K562 (cell line): ENCODE measurements around the gene SMAD7. TPM values are rescaled to one million over a fixed set of nuclear protein-coding genes. Genes with fewer than 3 reads are reported as not detected.

Source experiments
- ATAC-seq: fragments of 200-7000 bp; cut with Tn5 transposase; 3 replicates; pipeline ENCODE4 v1.9.1; 2020; ENCODE audit warnings: moderate library complexity
- BruUV-seq: library from RNA; stranded (reverse); fragments of 400-500 nt; replicated peaks from 2 replicates; lab custom pipeline; 2021; lab: Mats Ljungman, UMichigan
- CTCF ChIA-PET: fragments of 300-600 bp; formaldehyde crosslinking; extraction: SDS; loops from one replicate; lab custom pipeline; 2021; ENCODE audit warnings: low intra/inter-chr PET ratio; lab: Yijun Ruan, JAX
- POLR2A ChIA-PET: fragments of 300-600, 350-650 bp; sonication (Branson Sonifier 250); formaldehyde crosslinking; extraction: SDS; loops from one replicate; lab custom pipeline; 2021; ENCODE audit warnings: antibody characterized with exemption, inconsistent platforms; lab: Yijun Ruan, JAX
- DNase-seq, 4 experiments: peaks; one replicate each; pipeline versions ENCODE4 v3.0.0 to v3.0.0-alpha.2; 2011 to 2018; ENCODE audit warnings: low spot score in 3 of 4, mixed read lengths in 3 of 4; ENCODE audit errors: extremely low read depth in 1 of 4
- FAIRE-seq: peaks from 2 replicates; lab custom pipeline; 2011; peaks lifted over from hg19 to GRCh38; lab: Jason Lieb, UNC
- H2AFZ ChIP-seq: 2 replicates; pipeline ENCODE4 v1.6.0; 2011; ENCODE audit warnings: low read depth, low read length, control low read depth, inconsistent platforms
- H3K27ac ChIP-seq: fragments of 200-600 bp; 3 replicates; pipeline ENCODE4 v1.8.0; 2011; ENCODE audit warnings: low read depth, mild to moderate bottlenecking, control low read depth, inconsistent platforms, low read length, moderate library complexity, mixed read lengths; ENCODE audit errors: extremely low read depth
- H3K27me3 ChIP-seq, 2 experiments: fragments of 300-600 bp in 1 of 2; 2 replicates in 1 of 2; 3 replicates in 1 of 2; pipeline versions ENCODE4 v1.6.0 to v1.8.0; 2011; ENCODE audit warnings: inconsistent platforms in 2 of 2, low read length in 2 of 2, mild to moderate bottlenecking in 1 of 2, mixed read lengths in 1 of 2, moderate library complexity in 1 of 2; ENCODE audit not compliant: control insufficient read depth in 2 of 2, insufficient read depth in 2 of 2
- H3K36me3 ChIP-seq: fragments of 300-600 bp; 3 replicates; pipeline ENCODE4 v1.8.0; 2011; ENCODE audit warnings: mild to moderate bottlenecking, low read length, inconsistent platforms; ENCODE audit not compliant: control insufficient read depth, insufficient read depth
- H3K4me1 ChIP-seq, 2 experiments: fragments of 200-600 bp in 1 of 2; replicated peaks in 1 of 2; 2 replicates in 1 of 2; 3 replicates in 1 of 2; pipeline versions ENCODE4 v1.5.1 to v1.8.0; 2011; ENCODE audit warnings: inconsistent platforms in 2 of 2, low read length in 2 of 2, mild to moderate bottlenecking in 1 of 2, mixed read lengths in 1 of 2, moderate library complexity in 1 of 2; ENCODE audit not compliant: control insufficient read depth in 2 of 2, insufficient read depth in 2 of 2
- H3K4me2 ChIP-seq: 2 replicates; pipeline ENCODE4 v1.6.1; 2011; ENCODE audit warnings: low read length, control low read depth, inconsistent platforms, mixed read lengths; ENCODE audit not compliant: insufficient read depth
- H3K4me3 ChIP-seq: fragments of 200-600 bp; sonication (generic), shearing (Covaris generic); 2 replicates; pipeline ENCODE4 v1.5.1; 2016; ENCODE audit warnings: control low read depth, inconsistent platforms
- H3K79me2 ChIP-seq: fragments of 200-600 bp; 3 replicates; pipeline ENCODE4 v1.8.0; 2011; ENCODE audit warnings: low read length, inconsistent platforms; ENCODE audit not compliant: control insufficient read depth, insufficient read depth
- H3K9ac ChIP-seq, 2 experiments: 2 replicates each; pipeline versions ENCODE4 v1.6.0 to v1.6.1; 2011; ENCODE audit warnings: low read depth in 2 of 2, low read length in 2 of 2, control low read depth in 1 of 2, inconsistent platforms in 1 of 2, mild to moderate bottlenecking in 1 of 2, mixed read lengths in 1 of 2; ENCODE audit not compliant: insufficient read depth in 1 of 2
- H3K9me1 ChIP-seq: one replicate; pipeline ENCODE4 v1.6.0; 2011; ENCODE audit warnings: inconsistent platforms, mild to moderate bottlenecking, low read length, moderate library complexity; ENCODE audit not compliant: control insufficient read depth, insufficient read depth
- H3K9me3 ChIP-seq: replicated peaks from 2 replicates; pipeline ENCODE4 v1.5.1; 2011; ENCODE audit warnings: low read depth, low read length, inconsistent platforms; ENCODE audit not compliant: control insufficient read depth, insufficient read depth
- H4K20me1 ChIP-seq: replicated peaks from 2 replicates; pipeline ENCODE4 v1.6.1; 2011; ENCODE audit warnings: low read length, inconsistent platforms, mixed read lengths; ENCODE audit not compliant: control insufficient read depth, insufficient read depth
- ATF1 ChIP-seq, 2 experiments: fragments of 450-650 bp in 1 of 2; IDR thresholded peaks; 2 replicates each; pipeline ENCODE4 v1.6.1; 2016; ENCODE audit warnings: missing compliant biosample characterization in 1 of 2, missing genetic modification characterization in 1 of 2
- CBFA2T3 ChIP-seq: fragments of 450-650 bp; IDR thresholded peaks from 2 replicates; pipeline ENCODE4 v1.6.1; 2017
- CREM ChIP-seq: IDR thresholded peaks from 2 replicates; pipeline ENCODE4 v1.6.1; 2014; ENCODE audit warnings: antibody characterized with exemption, low read depth
- HMGN3 ChIP-seq: IDR thresholded peaks from 2 replicates; pipeline ENCODE4 v1.6.1; 2011; ENCODE audit warnings: borderline replicate concordance, low read depth, mild to moderate bottlenecking, mixed read lengths, low read length; ENCODE audit not compliant: insufficient read length; ENCODE audit errors: extremely low read depth
- MEIS2 ChIP-seq: fragments of 450-650 bp; IDR thresholded peaks from 2 replicates; pipeline ENCODE4 v1.6.1; 2014; ENCODE audit warnings: mild to moderate bottlenecking; ENCODE audit not compliant: partially characterized antibody
- PHB2 ChIP-seq: fragments of 450-650 bp; IDR thresholded peaks from 2 replicates; pipeline ENCODE4 v1.6.1; 2017; ENCODE audit warnings: low read depth
- POLR2G ChIP-seq: fragments of 200-400 bp; formaldehyde crosslinking; IDR thresholded peaks from 2 replicates; pipeline ENCODE4 v1.6.1; 2017; ENCODE audit warnings: low read depth, mild to moderate bottlenecking, antibody characterized with exemption, low read length, moderate library complexity
- RBBP5 ChIP-seq: fragments of 200-600 bp; sonication (generic); IDR thresholded peaks from 2 replicates; pipeline ENCODE4 v1.6.1; 2012; ENCODE audit warnings: borderline replicate concordance, mild to moderate bottlenecking, low read length, control low read depth, inconsistent platforms; ENCODE audit not compliant: insufficient read depth, poor library complexity, severe bottlenecking
- RBM15 ChIP-seq: fragments of 200-400 bp; formaldehyde crosslinking; IDR thresholded peaks from 2 replicates; pipeline ENCODE4 v1.6.1; 2018; ENCODE audit warnings: mild to moderate bottlenecking, low read length, moderate library complexity; ENCODE audit not compliant: insufficient read depth
- SMAD4 ChIP-seq: fragments of 250-450 bp; sonication (Bioruptor Pico); conservative IDR thresholded peaks from 2 replicates; pipeline ENCODE4 v1.8.0; 2021; ENCODE audit warnings: inconsistent platforms, mild to moderate bottlenecking, moderate library complexity
- SMARCA5 ChIP-seq: fragments of 450-650 bp; IDR thresholded peaks from 2 replicates; pipeline ENCODE4 v1.6.1; 2016
- SOX6 ChIP-seq: fragments of 450-650 bp; IDR thresholded peaks from 2 replicates; pipeline ENCODE4 v1.6.1; 2014; ENCODE audit warnings: mild to moderate bottlenecking
- SUPT5H ChIP-seq: fragments of 450-650 bp; IDR thresholded peaks from 2 replicates; pipeline ENCODE4 v1.6.1; 2016
- TBL1XR1 ChIP-seq, 2 experiments: IDR thresholded peaks; 2 replicates each; pipeline ENCODE4 v1.6.1; 2012; ENCODE audit warnings: improper control_type of control experiment in 2 of 2, low read length in 2 of 2, mild to moderate bottlenecking in 1 of 2
- UBTF ChIP-seq, 2 experiments: IDR thresholded peaks; 2 replicates each; pipeline ENCODE4 v1.6.1; 2012; ENCODE audit warnings: improper control_type of control experiment in 2 of 2, low read depth in 2 of 2, low read length in 2 of 2, borderline replicate concordance in 1 of 2
- WGBS: fragments of 100-300 bp; shearing (Covaris generic); methylation state at CpG from one replicate; pipeline ENCODE4 v1.1.6; 2016; ENCODE audit warnings: low coverage, mixed read lengths; ENCODE audit not compliant: insufficient coverage; ENCODE audit errors: missing lambda C conversion rate; 5-methylcytosine and 5-hydroxymethylcytosine counted together
- in situ Hi-C: fragments of 300-500 bp; cut with MboI; formaldehyde crosslinking; loops from 4 replicates; pipeline ENCODE4 v1.15.0; 2018; ENCODE audit warnings: inconsistent platforms, mixed read lengths
- intact Hi-C: fragments of 100-400 bp; cut with micrococcal nuclease; formaldehyde crosslinking; loops from 2 replicates; pipeline ENCODE4 v1.14.2; 2022
- polyA plus RNA-seq, 8 experiments: library from polyadenylated mRNA; depleted of rRNA in 4 of 8; stranded (reverse) in 5 of 8; unstranded in 3 of 8; fragments of >200 nt; fragmentation: Nextera tagmentation in 2 of 8; fragmentation: Illumina TruSeq in 1 of 8; extraction: Ambion mirVana in 2 of 8; extraction: Trizol in 1 of 8; gene quantifications; 2 replicates each; pipeline versions ENCODE4 v1.2.1 to v1.2.3, GENCODE V29; 2011 to 2014; ENCODE audit warnings: inconsistent platforms in 1 of 8, missing spikeins in 1 of 8
- total RNA-seq, 7 experiments: library from RNA; depleted of rRNA in 6 of 7; stranded (reverse); fragments of >200 nt in 6 of 7; fragmentation: Illumina TruSeq in 2 of 7; extraction: Trizol in 2 of 7; gene quantifications; 2 replicates each; pipeline versions ENCODE4 v1.2.1 to v1.2.3, GENCODE V29; 2011 to 2021; ENCODE audit warnings: low replicate concordance in 1 of 7
- TF ChIP-seq, protein P1 (sequence below): IDR thresholded peaks from 2 replicates; pipeline ENCODE4 v1.6.1; 2012; ENCODE audit warnings: low read depth, low read length, improper control_type of control experiment, borderline replicate concordance

The SMAD7 gene
- total and polyA plus RNA-seq, 9 of the 15 experiments (the other 6 are each of a cell fraction or from before 2014, with no cell fraction given), result 0.13 to 3.0 (median 1.6) TPM

GRCh38 chr18:48948112-48949049 lies 2.4 kb downstream of the SMAD7 start:
- POLR2A ChIA-PET, result interaction anchor here (0.7 to 1.2 kb wide), 3 partner anchors 14 to 282 kb away, joined by 3 to 9 read pairs (median 4); no protein-coding TSS in a partner anchor
- in situ Hi-C loops, result no loop called here
- TF ChIP-seq SMAD4 (peak; percentile 95), POLR2G (peak; percentile 56), SOX6 (peak; percentile 88), CBFA2T3 (peak; percentile 31), RBM15 (no peak), CREM (peak; percentile 3; the same call in 1 of the 2 replicates), SUPT5H (no peak), TBL1XR1 (IDR thresholded peaks at IDR 0.05; ENCODE audit: low read length in 2 of 2) (peak in 1 of 2 experiments; percentile 85; a peak in 2 of 4 replicates), SMARCA5 (no peak), PHB2 (no peak), RBBP5 (peak; percentile 25), MEIS2 (peak; percentile 58), ATF1 (CRISPR knock-in tag; IDR thresholded peaks at IDR 0.05) (no peak), ATF1 (tag; IDR thresholded peaks at IDR 0.05) (0 out of 2 replicates have a peak, but pooled peaks have one; percentile 56), UBTF (IDR thresholded peaks at IDR 0.05; ENCODE audit: borderline replicate concordance in 1 of 2, low read depth in 2 of 2, low read length in 2 of 2) (peak; percentile 48 to 58; a peak in 2 of 4 replicates), HMGN3 (peak; percentile 89)
- TF ChIP-seq, protein P1, sequence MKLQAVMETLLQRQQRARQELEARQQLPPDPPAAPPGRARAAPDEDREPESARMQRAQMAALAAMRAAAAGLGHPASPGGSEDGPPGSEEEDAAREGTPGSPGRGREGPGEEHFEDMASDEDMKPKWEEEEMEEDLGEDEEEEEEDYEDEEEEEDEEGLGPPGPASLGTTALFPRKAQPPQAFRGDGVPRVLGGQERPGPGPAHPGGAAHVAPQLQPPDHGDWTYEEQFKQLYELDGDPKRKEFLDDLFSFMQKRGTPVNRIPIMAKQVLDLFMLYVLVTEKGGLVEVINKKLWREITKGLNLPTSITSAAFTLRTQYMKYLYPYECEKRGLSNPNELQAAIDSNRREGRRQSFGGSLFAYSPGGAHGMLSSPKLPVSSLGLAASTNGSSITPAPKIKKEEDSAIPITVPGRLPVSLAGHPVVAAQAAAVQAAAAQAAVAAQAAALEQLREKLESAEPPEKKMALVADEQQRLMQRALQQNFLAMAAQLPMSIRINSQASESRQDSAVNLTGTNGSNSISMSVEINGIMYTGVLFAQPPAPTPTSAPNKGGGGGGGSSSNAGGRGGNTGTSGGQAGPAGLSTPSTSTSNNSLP, result no peak

More at GRCh38 chr18:48948112-48949049, 2.4 kb downstream of the SMAD7 start:
- H4K20me1 ChIP-seq, result peaks cover 5% of the 10 kb centered on the region; the same call in 1 of the 2 replicates
- no peaks in the 10 kb centered on the region for H3K36me3 ChIP-seq
- H2AFZ ChIP-seq, result 0 out of 2 replicates have a peak overlapping the region, but pooled peaks have one; percentile 45
- 7% methylated on average over 10 of the region's 52 CpGs for WGBS
- CTCF ChIA-PET, result no interaction called here
- FAIRE-seq, result peak; percentile 11
- H3K4me2 ChIP-seq, result peak overlapping the region; percentile 63
- H3K79me2 ChIP-seq, result peaks cover 11% of the 10 kb centered on the region; the same call in 2 of the 3 replicates
- ATAC-seq, result peak; percentile 57
- peak overlapping the region; percentile 38 for H3K4me3 ChIP-seq
- intact Hi-C loops, result loop anchor here (5.0 kb wide), 1 partner anchor 166 kb away; no protein-coding TSS in a partner anchor
- H3K9ac ChIP-seq, result peak overlapping the region; percentile 38 to 78; a peak in 2 of 4 replicates
- H3K27me3 ChIP-seq, result peaks cover 0 to 12% of the 10 kb centered on the region in 2 experiments; a peak in 2 of 5 replicates
- peak; percentile 25 to 75 (median 42) for DNase-seq
- BruUV-seq, result no TSS peak
- H3K9me1 ChIP-seq, result peaks cover 3% of the 10 kb centered on the region
- H3K9me3 ChIP-seq, result no peaks in the 10 kb centered on the region
- peak overlapping the region; percentile 41; the same call in 1 of the 3 replicates for H3K27ac ChIP-seq
- H3K4me1 ChIP-seq, result peaks cover 9 to 45% of the 10 kb centered on the region in 2 experiments
